DMS79 (cell line): ENCODE measurements around the gene FBXO11.
A peak's percentile ranks its signal among the peaks of the same experiment; 100 is the strongest.
"Not testable (repeated sequence)": the region's sequence is repeated elsewhere in the genome, so short reads cannot be mapped to it uniquely, and the experiment has no call there.

Experiments used
- DNase-seq: peaks from one replicate; lab custom pipeline; 2025; lab: John Stamatoyannopoulos, UW

The FBXO11 gene

GRCh38 chr2:47906157-47907038, at the start of gene FBXO11:
TSS of gene FBXO11 (minus strand) at chr2:47906498. CDS start at chr2:47905720, 778 bp downstream.
- DNase-seq: peak; percentile 98

- DNase-seq: no peak
Measured at GRCh38 chr2:47950340-47951301, 44.3 kb upstream of the FBXO11 start.

- no peak for DNase-seq
Measured at GRCh38 chr2:47946593-47946992, 40.3 kb upstream of the FBXO11 start.

GRCh38 chr2:47945046-47945781, 38.9 kb upstream of the FBXO11 start:
- no peak for DNase-seq

GRCh38 chr2:47941936-47942335, 35.6 kb upstream of the FBXO11 start:
- DNase-seq: no peak

GRCh38 chr2:47937677-47938076, 31.4 kb upstream of the FBXO11 start:
- no peak for DNase-seq

- DNase-seq: no peak
Measured at GRCh38 chr2:47935071-47935470, 28.8 kb upstream of the FBXO11 start.

- DNase-seq: no peak
Measured at GRCh38 chr2:47918043-47918442, 11.7 kb upstream of the FBXO11 start.

GRCh38 chr2:47917276-47917961, 11.1 kb upstream of the FBXO11 start:
- DNase-seq: no peak

GRCh38 chr2:47916412-47916811, 10.1 kb upstream of the FBXO11 start:
- no peak for DNase-seq

- DNase-seq: not testable (repeated sequence)
Measured at GRCh38 chr2:47910662-47911061, 4.4 kb upstream of the FBXO11 start.

GRCh38 chr2:47908682-47909081, 2.4 kb upstream of the FBXO11 start:
- no peak for DNase-seq

GRCh38 chr2:47907039-47907781, 912 bp upstream of the FBXO11 start:
- DNase-seq: no peak

GRCh38 chr2:47905386-47906156, 727 bp downstream of the FBXO11 start:
- DNase-seq: no peak

GRCh38 chr2:47903781-47904490, 2.4 kb downstream of the FBXO11 start:
- DNase-seq: no peak

GRCh38 chr2:47901892-47902291, 4.4 kb downstream of the FBXO11 start:
- DNase-seq: not testable (repeated sequence)

- no peak for DNase-seq
Measured at GRCh38 chr2:47900857-47901256, 5.4 kb downstream of the FBXO11 start.

GRCh38 chr2:47899915-47900816, 6.1 kb downstream of the FBXO11 start:
- DNase-seq: no peak
